Activated naive CD8-positive, alpha-beta T cell (primary cell): ENCODE measurements around the gene OR2F1.

Experiments used
- H3K27ac Mint-ChIP-seq: one replicate; pipeline ENCODE4 v1.8.0; 2021; ENCODE audit warnings: mixed read lengths
- H3K27me3 Mint-ChIP-seq: one replicate; pipeline ENCODE4 v1.8.0; 2021; ENCODE audit warnings: mixed read lengths
- H3K36me3 Mint-ChIP-seq: one replicate; pipeline ENCODE4 v1.8.0; 2021; ENCODE audit warnings: mixed read lengths
- H3K4me1 Mint-ChIP-seq: one replicate; pipeline ENCODE4 v1.8.0; 2021; ENCODE audit warnings: low read depth, mixed read lengths
- H3K4me3 Mint-ChIP-seq: one replicate; pipeline ENCODE4 v1.8.0; 2021; ENCODE audit warnings: mild to moderate bottlenecking, mixed read lengths
- H3K9me3 Mint-ChIP-seq: one replicate; pipeline ENCODE4 v1.8.0; 2021; ENCODE audit warnings: low read depth, mixed read lengths

The OR2F1 gene

GRCh38 chr7:143954544-143954943 is at the start of gene OR2F1:
TSS of gene OR2F1 (plus strand) at chr7:143954844. CDS start at chr7:143959971, 5,127 bp downstream.
- Mint-ChIP-seq H3K9me3 (no peaks in the 10 kb centered on the region), H3K27me3 (peaks cover 6% of the 10 kb centered on the region)

GRCh38 chr7:143905509-143905908 is 49.1 kb upstream of the OR2F1 start:
- Mint-ChIP-seq H3K27ac (no peak overlapping the region), H3K27me3 (no peaks in the 10 kb centered on the region), H3K36me3 (no peaks in the 10 kb centered on the region), H3K4me3 (no peak overlapping the region), H3K9me3 (no peaks in the 10 kb centered on the region), H3K4me1 (peaks cover 24% of the 10 kb centered on the region)

More at GRCh38 chr7:143954544-143954943, at the start of gene OR2F1:
- H3K36me3 Mint-ChIP-seq = no peaks in the 10 kb centered on the region
- no peaks in the 10 kb centered on the region for H3K4me1 Mint-ChIP-seq
- no peak within 1 kb of the TSS for H3K4me3 Mint-ChIP-seq
- no peak within 1 kb of the TSS for H3K27ac Mint-ChIP-seq

- H3K36me3 Mint-ChIP-seq = no peaks in the 10 kb centered on the region
- no peak overlapping the region for H3K4me3 Mint-ChIP-seq
- H3K27me3 Mint-ChIP-seq = no peaks in the 10 kb centered on the region
- H3K27ac Mint-ChIP-seq = no peak overlapping the region
- peaks cover 21% of the 10 kb centered on the region for H3K4me1 Mint-ChIP-seq
- no peaks in the 10 kb centered on the region for H3K9me3 Mint-ChIP-seq
These were observed 48.5 kb upstream of the OR2F1 start for GRCh38 chr7:143906151-143906550.

GRCh38 chr7:143906895-143907294 is 47.7 kb upstream of the OR2F1 start:
- Mint-ChIP-seq H3K27ac (no peak overlapping the region), H3K4me3 (no peak overlapping the region), H3K4me1 (peaks cover 16% of the 10 kb centered on the region)

GRCh38 chr7:143908120-143908519 is 46.5 kb upstream of the OR2F1 start:
- H3K27ac Mint-ChIP-seq = no peak overlapping the region
- H3K4me3 Mint-ChIP-seq = no peak overlapping the region
- H3K36me3 Mint-ChIP-seq = no peaks in the 10 kb centered on the region
- H3K27me3 Mint-ChIP-seq = no peaks in the 10 kb centered on the region
- H3K9me3 Mint-ChIP-seq = no peaks in the 10 kb centered on the region
- peaks cover 7% of the 10 kb centered on the region for H3K4me1 Mint-ChIP-seq

More at GRCh38 chr7:143906895-143907294, 47.7 kb upstream of the OR2F1 start:
- no peaks in the 10 kb centered on the region for H3K27me3 Mint-ChIP-seq
- H3K9me3 Mint-ChIP-seq = no peaks in the 10 kb centered on the region
- H3K36me3 Mint-ChIP-seq = no peaks in the 10 kb centered on the region

- Mint-ChIP-seq H3K4me1 (peaks cover 5% of the 10 kb centered on the region), H3K36me3 (no peaks in the 10 kb centered on the region), H3K4me3 (no peak overlapping the region), H3K27me3 (peaks cover 2% of the 10 kb centered on the region), H3K9me3 (no peaks in the 10 kb centered on the region), H3K27ac (no peak overlapping the region)
These were observed 44.8 kb upstream of the OR2F1 start for GRCh38 chr7:143909863-143910262.

- Mint-ChIP-seq H3K9me3 (no peaks in the 10 kb centered on the region), H3K27me3 (peaks cover 4% of the 10 kb centered on the region), H3K4me3 (no peak overlapping the region), H3K27ac (no peak overlapping the region), H3K36me3 (no peaks in the 10 kb centered on the region), H3K4me1 (peaks cover 5% of the 10 kb centered on the region)
These were observed 44.0 kb upstream of the OR2F1 start for GRCh38 chr7:143910473-143911248.

- no peaks in the 10 kb centered on the region for H3K9me3 Mint-ChIP-seq
- no peaks in the 10 kb centered on the region for H3K36me3 Mint-ChIP-seq
- no peak overlapping the region for H3K27ac Mint-ChIP-seq
- no peak overlapping the region for H3K4me3 Mint-ChIP-seq
- H3K27me3 Mint-ChIP-seq = peaks cover 8% of the 10 kb centered on the region
- peaks cover 5% of the 10 kb centered on the region for H3K4me1 Mint-ChIP-seq
These were observed 40.6 kb upstream of the OR2F1 start for GRCh38 chr7:143913945-143914615.

GRCh38 chr7:143914938-143915652 is 39.5 kb upstream of the OR2F1 start:
- H3K4me3 Mint-ChIP-seq = no peak overlapping the region
- peaks cover 11% of the 10 kb centered on the region for H3K27me3 Mint-ChIP-seq
- no peaks in the 10 kb centered on the region for H3K9me3 Mint-ChIP-seq
- peaks cover 5% of the 10 kb centered on the region for H3K4me1 Mint-ChIP-seq
- H3K27ac Mint-ChIP-seq = no peak overlapping the region
- peaks cover 3% of the 10 kb centered on the region for H3K36me3 Mint-ChIP-seq

- Mint-ChIP-seq H3K4me3 (no peak overlapping the region), H3K4me1 (no peaks in the 10 kb centered on the region), H3K27me3 (peaks cover 17% of the 10 kb centered on the region), H3K36me3 (peaks cover 3% of the 10 kb centered on the region), H3K9me3 (no peaks in the 10 kb centered on the region), H3K27ac (no peak overlapping the region)
These were observed 29.8 kb upstream of the OR2F1 start for GRCh38 chr7:143924851-143925250.

- no peaks in the 10 kb centered on the region for H3K4me1 Mint-ChIP-seq
- no peak overlapping the region for H3K4me3 Mint-ChIP-seq
- H3K27me3 Mint-ChIP-seq = peaks cover 1% of the 10 kb centered on the region
- peaks cover 7% of the 10 kb centered on the region for H3K9me3 Mint-ChIP-seq
- no peaks in the 10 kb centered on the region for H3K36me3 Mint-ChIP-seq
- no peak overlapping the region for H3K27ac Mint-ChIP-seq
These were observed 25.3 kb upstream of the OR2F1 start for GRCh38 chr7:143929224-143929920.

GRCh38 chr7:143931739-143932138 is 22.9 kb upstream of the OR2F1 start:
- Mint-ChIP-seq H3K27me3 (no peaks in the 10 kb centered on the region), H3K36me3 (peaks cover 2% of the 10 kb centered on the region), H3K4me3 (no peak overlapping the region), H3K27ac (no peak overlapping the region), H3K4me1 (no peaks in the 10 kb centered on the region), H3K9me3 (peaks cover 7% of the 10 kb centered on the region)

- Mint-ChIP-seq H3K36me3 (peaks cover 2% of the 10 kb centered on the region), H3K4me1 (no peaks in the 10 kb centered on the region), H3K9me3 (peaks cover 7% of the 10 kb centered on the region), H3K4me3 (no peak within 1 kb of the TSS), H3K27me3 (peaks cover 5% of the 10 kb centered on the region), H3K27ac (no peak within 1 kb of the TSS)
These were observed 19.9 kb upstream of the OR2F1 start, which contains the start of gene OR2F2 for GRCh38 chr7:143934526-143935325. TSS of gene OR2F2 (plus strand) at chr7:143935233. CDS start at chr7:143935233, 0 bp downstream.
